Cardiac muscle cell (in vitro differentiated cells and primary cell): ENCODE data around the gene CHCHD2. TPM values are rescaled to one million over a fixed set of nuclear protein-coding genes. Genes with fewer than 3 reads are reported as not detected.
"Not testable (repeated sequence)": the region's sequence is repeated elsewhere in the genome, so short reads cannot be mapped to it uniquely, and the experiment has no call there.

Source experiments
- DNase-seq, 2 donors: peaks; one replicate each; pipeline versions ENCODE4 v3.0.0 to v3.0.0-alpha.2; 2010 to 2017; ENCODE audit warnings: low read depth in 1 of 2, low spot score in 1 of 2
- H3K27ac ChIP-seq: fragments of 200-600 bp; sonication (generic); 2 replicates; pipeline ENCODE4 v1.5.1; 2016
- H3K27me3 ChIP-seq: fragments of 200-600 bp; sonication (generic); 2 replicates; pipeline ENCODE4 v1.6.0; 2016; ENCODE audit warnings: control low read depth
- H3K36me3 ChIP-seq: fragments of 200-600 bp; sonication (generic); 2 replicates; pipeline ENCODE4 v1.5.1; 2016; ENCODE audit warnings: control low read depth
- H3K4me1 ChIP-seq: fragments of 200-600 bp; sonication (generic); 2 replicates; pipeline ENCODE4 v1.8.1; 2017; ENCODE audit warnings: low read depth, mild to moderate bottlenecking, mixed run types
- H3K4me3 ChIP-seq: fragments of 200-600 bp; sonication (generic); 2 replicates; pipeline ENCODE4 v1.5.1; 2016; ENCODE audit warnings: mild to moderate bottlenecking
- H3K9me3 ChIP-seq: fragments of 200-600 bp; sonication (generic); 2 replicates; pipeline ENCODE4 v1.5.1; 2017; ENCODE audit warnings: low read depth, mild to moderate bottlenecking, control low read depth
- polyA plus RNA-seq: library from polyadenylated mRNA; unstranded; fragments of >200 nt; fragmentation: Nextera tagmentation; extraction: Ambion mirVana; gene quantifications from 2 replicates; pipeline ENCODE4 v1.2.1, GENCODE V29; 2016
- total RNA-seq: library from RNA; depleted of rRNA; stranded (reverse); fragments of >200 nt; gene quantifications from 2 replicates; pipeline ENCODE4 v1.2.3, GENCODE V29; 2016
- TF ChIP-seq, protein P1 (sequence below): IDR thresholded peaks from 2 replicates; pipeline ENCODE4 v1.5.1; 2012; ENCODE audit warnings: low read depth, mild to moderate bottlenecking, low read length

CHCHD2 gene
- total and polyA plus RNA-seq, 2 experiments from 2014 or later, result 393 to 556 TPM

DNA sequence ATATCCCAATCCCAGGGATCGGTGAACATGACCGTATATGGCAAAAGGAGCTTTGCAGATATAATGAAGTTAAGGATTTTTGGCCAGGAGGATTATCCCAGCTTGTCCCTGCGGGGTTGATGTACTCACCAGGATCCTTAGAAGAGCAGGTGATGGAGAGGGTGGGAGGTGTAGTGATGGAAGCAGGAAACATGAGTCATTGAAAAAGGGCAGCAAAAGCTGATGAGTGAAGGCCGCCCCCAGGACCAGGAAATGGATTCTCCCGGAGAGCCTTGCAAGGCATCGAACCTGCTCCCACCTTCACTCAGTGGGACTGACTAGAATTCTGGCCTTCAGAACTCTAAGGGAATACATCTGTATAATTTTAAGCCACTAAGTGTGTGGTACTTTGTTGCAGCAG, 15.2 kb upstream of the CHCHD2 start:
- Histone ChIP-seq H3K36me3 (no peaks in the 10 kb centered on the region), H3K27me3 (no peaks in the 10 kb centered on the region), H3K4me1 (no peaks in the 10 kb centered on the region), H3K27ac (no peak overlapping the region), H3K9me3 (peaks cover 3% of the 10 kb centered on the region), H3K4me3 (no peak overlapping the region)
- TF ChIP-seq, protein P1, sequence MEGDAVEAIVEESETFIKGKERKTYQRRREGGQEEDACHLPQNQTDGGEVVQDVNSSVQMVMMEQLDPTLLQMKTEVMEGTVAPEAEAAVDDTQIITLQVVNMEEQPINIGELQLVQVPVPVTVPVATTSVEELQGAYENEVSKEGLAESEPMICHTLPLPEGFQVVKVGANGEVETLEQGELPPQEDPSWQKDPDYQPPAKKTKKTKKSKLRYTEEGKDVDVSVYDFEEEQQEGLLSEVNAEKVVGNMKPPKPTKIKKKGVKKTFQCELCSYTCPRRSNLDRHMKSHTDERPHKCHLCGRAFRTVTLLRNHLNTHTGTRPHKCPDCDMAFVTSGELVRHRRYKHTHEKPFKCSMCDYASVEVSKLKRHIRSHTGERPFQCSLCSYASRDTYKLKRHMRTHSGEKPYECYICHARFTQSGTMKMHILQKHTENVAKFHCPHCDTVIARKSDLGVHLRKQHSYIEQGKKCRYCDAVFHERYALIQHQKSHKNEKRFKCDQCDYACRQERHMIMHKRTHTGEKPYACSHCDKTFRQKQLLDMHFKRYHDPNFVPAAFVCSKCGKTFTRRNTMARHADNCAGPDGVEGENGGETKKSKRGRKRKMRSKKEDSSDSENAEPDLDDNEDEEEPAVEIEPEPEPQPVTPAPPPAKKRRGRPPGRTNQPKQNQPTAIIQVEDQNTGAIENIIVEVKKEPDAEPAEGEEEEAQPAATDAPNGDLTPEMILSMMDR, result no peak
- no peak for DNase-seq

DNA sequence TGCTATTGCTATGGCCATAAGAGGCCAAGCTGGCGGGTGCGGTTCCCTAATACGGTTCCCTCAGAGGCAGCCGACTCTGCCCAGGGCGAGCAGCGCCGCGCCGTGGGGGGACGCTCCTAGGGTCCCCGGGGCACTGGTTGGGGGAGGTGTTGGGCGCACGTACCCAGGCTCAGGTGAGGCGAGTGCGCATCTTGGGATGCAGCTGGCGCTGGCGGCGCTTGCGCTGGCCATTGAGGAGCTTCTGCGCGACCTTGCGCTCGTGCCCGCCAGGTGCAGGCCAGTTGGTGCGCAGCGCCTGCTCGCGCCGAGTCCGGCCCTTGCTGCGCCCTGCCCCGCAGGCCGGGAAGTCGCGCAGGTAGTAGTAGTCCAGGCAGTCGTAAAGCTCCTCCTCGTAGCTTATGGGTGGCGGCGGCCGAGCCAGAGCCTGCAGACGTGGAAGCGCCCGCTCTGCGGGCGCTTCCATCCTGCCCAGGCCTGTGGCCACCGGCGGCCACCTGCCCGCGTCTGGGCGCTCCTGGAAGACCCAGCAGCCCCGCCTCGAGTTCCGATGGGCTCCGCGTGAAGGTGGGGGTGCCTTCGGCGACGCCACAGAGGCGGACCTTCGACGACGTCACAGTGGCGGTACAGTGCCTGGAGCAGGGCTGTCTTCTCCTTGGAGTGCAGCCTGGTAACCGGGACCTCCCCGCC, 9.7 kb upstream of the CHCHD2 start, which contains the start of gene NUPR2:
NUPR2 (minus strand) TSS at position 566 of the 687 bp plus-strand sequence; CDS start at position 463, 103 bp downstream.
- Histone ChIP-seq H3K27ac (no peak within 1 kb of the TSS), H3K4me3 (no peak within 1 kb of the TSS), H3K9me3 (peaks cover 3% of the 10 kb centered on the region), H3K36me3 (no peaks in the 10 kb centered on the region), H3K4me1 (no peaks in the 10 kb centered on the region), H3K27me3 (no peaks in the 10 kb centered on the region)
- TF ChIP-seq, protein P1, result no peak
- DNase-seq, result no peak

DNA sequence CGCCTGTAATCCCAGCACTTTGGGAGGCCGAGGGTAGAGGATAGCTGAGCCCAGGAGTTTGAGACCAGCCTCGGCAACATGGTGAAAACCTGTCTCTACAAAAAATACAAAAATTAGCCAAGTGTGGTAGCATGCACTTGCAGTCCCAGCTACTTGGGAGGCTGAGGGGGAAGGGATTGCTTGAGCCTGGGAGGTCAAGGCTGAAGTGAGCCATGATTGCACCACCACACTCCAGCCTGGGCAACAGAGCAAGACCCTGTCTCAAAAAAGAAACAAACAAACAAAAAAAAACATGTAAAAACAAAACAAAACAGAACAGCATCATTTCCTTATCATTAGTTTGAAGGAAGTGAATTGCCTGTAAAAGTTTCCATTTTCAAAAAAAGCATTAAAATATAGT, 6.0 kb upstream of the CHCHD2 start:
- H3K27ac ChIP-seq, H3K4me1 ChIP-seq, H3K36me3 ChIP-seq, H3K27me3 ChIP-seq, H3K4me3 ChIP-seq, H3K9me3 ChIP-seq, DNase-seq: not testable (repeated sequence)

DNA sequence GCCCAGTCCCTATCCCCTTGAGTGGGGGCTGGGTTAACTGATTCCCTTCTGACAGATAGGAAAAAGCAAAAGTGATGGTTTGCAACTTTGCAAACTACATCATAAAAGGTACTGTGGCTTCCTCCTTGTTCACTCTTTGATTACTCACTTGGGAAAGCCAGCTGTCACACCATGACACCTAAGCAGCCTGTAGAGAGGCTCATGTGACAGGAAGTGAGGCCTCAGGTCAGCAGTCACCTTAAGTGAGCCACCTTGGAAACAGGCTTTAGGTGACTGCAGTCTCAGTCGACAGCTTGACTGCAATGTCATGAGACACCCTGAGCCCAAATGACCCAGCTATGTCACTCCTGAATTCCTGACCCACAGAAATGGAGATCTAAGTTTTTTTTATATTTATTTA, 4.3 kb upstream of the CHCHD2 start:
- H3K36me3 ChIP-seq, result no peaks in the 10 kb centered on the region
- no peaks in the 10 kb centered on the region for H3K27me3 ChIP-seq
- H3K27ac ChIP-seq, result no peak overlapping the region
- TF ChIP-seq, protein P1, result no peak
- no peak overlapping the region for H3K4me3 ChIP-seq
- no peak for DNase-seq
- no peaks in the 10 kb centered on the region for H3K9me3 ChIP-seq
- H3K4me1 ChIP-seq, result no peaks in the 10 kb centered on the region

DNA sequence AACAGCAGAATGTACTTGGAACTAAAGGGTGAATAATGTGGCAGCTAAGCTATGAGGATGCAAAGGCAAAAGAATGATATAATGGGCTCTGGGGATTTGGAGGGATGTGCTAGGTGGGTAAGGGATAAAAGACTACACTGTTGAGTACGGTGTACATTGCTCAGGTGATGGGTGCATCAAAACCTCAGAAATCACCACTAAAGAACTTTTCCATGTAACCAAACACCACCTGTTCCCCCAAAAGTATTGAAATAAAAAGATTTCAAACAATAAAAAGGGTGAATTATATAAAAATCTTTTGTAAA, 1.6 kb upstream of the CHCHD2 start:
- TF ChIP-seq, protein P1, result no peak
- no peaks in the 10 kb centered on the region for H3K9me3 ChIP-seq
- DNase-seq, result no peak
- no peak overlapping the region for H3K27ac ChIP-seq
- H3K4me3 ChIP-seq, result no peak overlapping the region
- H3K4me1 ChIP-seq, result no peaks in the 10 kb centered on the region
- no peaks in the 10 kb centered on the region for H3K27me3 ChIP-seq
- peaks cover 10% of the 10 kb centered on the region for H3K36me3 ChIP-seq

DNA sequence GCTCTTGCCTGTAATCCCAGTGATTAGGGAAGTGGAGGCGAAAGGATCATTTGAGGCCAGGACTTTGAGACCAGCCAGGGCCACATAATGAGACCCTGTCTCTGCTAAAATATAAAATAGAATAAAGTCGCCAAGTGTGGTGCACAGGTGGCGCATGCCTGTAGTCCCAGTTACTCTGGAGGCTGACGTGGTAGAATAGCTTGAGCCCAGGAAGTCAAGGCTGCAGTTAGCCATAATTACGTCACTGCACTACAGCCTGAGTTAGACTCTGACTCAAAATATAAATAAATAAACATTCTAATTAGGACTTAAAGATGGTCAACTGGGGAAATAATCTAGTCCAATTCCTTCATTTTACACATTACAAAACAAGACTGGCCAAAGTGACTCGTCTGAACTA, 768 bp downstream of the CHCHD2 start:
- H3K27me3 ChIP-seq, result no peaks in the 10 kb centered on the region
- peak in 1 of 2 donors; percentile 64 for DNase-seq
- H3K27ac ChIP-seq, result peak overlapping the region; percentile 86
- peak overlapping the region; percentile 87 for H3K4me3 ChIP-seq
- H3K4me1 ChIP-seq, result no peaks in the 10 kb centered on the region
- H3K36me3 ChIP-seq, result peaks cover 20% of the 10 kb centered on the region
- no peaks in the 10 kb centered on the region for H3K9me3 ChIP-seq
- TF ChIP-seq, protein P1, result no peak

DNA sequence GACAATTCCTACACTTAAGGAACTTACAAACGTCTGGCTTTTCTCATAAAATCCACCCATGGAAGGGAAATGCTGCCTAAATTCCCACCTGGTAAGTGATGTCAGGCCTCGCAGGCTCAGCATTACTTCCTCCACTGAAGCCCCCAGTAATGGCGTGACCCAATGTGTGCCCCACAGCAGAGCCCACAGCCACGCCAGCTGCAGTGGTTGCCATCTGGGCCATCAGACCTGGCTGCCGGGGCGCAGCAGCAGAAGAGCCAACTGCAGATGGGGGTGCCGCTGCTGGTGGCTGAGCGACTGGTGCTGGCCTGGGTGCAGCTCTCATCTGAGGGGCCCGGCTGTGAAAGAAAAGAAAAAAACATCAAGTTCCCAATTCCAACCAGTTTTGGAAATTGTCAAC, 2.1 kb downstream of the CHCHD2 start:
- H3K4me1 ChIP-seq, H3K9me3 ChIP-seq, H3K27me3 ChIP-seq, DNase-seq, H3K27ac ChIP-seq, H3K4me3 ChIP-seq: not testable (repeated sequence)
- peaks cover 27% of the 10 kb centered on the region for H3K36me3 ChIP-seq
